GM19455 (cell line): ENCODE data around the gene CORO7.
A peak's percentile ranks its signal among the peaks of the same experiment; 100 is the strongest.
"Not testable (repeated sequence)": the region's sequence is repeated elsewhere in the genome, so short reads cannot be mapped to it uniquely, and the experiment has no call there.

Source experiments
- ATAC-seq: cut with Tn5 transposase; IDR thresholded peaks from one replicate; pipeline ENCODE4 v1.9.1; 2021; ENCODE audit not compliant: unreplicated experiment

The CORO7 gene

DNA sequence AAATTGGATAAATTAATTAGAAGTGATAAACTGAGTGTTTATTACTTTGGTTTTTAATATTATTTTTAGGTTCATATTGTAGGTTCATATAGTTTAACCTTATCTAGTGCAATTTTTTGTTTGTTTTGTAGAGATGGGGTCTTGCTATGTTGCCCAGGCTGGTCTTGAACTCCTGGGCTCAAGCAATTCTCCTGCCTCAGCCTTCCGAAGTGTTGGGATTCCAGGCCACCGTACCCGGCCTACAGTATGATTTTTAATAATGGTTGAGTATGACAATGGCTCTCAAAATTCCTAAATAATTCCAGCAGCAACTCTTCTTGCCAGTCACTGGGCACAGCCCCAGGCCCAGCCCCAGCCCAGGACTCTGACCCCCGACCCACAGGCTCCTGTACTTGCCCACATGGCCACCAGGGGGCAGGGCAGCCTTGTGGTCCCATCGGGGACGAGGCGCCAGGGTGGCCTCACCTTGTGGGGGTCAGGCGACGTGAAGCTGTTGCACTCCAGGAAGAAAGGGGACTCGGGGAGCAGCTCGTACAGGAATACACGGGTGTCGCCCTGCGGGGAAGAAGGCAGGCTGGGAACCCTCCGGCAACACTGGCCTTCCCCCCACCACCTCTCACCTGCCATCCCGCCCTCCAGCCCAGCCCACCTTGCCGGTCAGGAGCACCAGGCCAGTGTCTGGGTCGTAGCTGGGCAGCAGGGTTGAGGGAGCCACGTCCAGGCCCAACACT is 57.4 kb downstream of the CORO7 start:
- no peak for ATAC-seq

GRCh38 chr16:4358236-4358635 is 58.2 kb downstream of the CORO7 start:
- no peak for ATAC-seq

- ATAC-seq, result no peak
Measured at GRCh38 chr16:4356820-4357219, 59.6 kb downstream of the CORO7 start.

GRCh38 chr16:4354512-4355409 is 61.6 kb downstream of the CORO7 start:
- ATAC-seq, result no peak

DNA sequence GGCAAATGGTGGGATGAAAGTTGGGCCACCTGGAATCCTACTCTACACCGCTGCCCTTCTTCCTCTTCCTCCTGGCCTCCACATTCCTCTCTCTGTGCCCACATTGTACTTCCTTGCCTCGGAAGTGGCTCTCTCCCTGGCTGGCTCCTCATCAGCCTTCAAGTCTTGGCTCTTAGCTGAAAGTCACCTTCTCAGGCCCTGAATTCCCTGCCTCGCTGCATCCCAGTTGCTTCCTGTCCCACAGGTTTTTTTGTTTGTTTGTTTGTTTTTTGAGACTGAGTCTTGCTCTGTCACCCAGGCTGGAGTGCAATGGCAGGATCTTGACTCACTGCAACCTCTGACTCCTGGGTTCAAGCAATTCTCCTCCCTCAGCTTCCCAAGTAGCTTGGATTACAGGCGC is 62.7 kb downstream of the CORO7 start:
- no peak for ATAC-seq

- ATAC-seq, result no peak
Measured at GRCh38 chr16:4352843-4353242, 63.6 kb downstream of the CORO7 start.

DNA sequence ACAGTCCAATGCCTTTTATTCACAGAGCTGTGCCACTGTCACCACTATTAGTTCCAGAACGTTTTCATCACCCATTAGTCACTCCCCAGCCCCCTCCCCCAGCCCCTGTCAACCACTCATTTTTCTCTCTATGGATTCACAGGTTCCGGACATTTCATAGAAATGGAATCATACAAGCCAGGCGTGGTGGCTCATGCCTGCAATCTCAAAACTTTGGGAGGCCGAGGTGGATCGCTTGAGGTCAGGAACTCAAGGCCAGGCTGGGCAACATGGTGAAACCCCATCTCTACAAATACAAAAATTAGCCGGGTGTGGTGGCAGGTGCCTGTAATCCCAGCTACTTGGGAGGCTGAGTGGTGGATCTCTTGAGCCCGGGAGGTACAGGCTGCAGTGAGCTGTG is 64.5 kb downstream of the CORO7 start:
- no peak for ATAC-seq

GRCh38 chr16:4350787-4351659 is 65.4 kb downstream of the CORO7 start, which contains the start of gene PAM16:
Gene PAM16 (minus strand): TSS chr16:4351321. CDS start chr16:4351234, 87 bp downstream.
- peak; percentile 83 for ATAC-seq

DNA sequence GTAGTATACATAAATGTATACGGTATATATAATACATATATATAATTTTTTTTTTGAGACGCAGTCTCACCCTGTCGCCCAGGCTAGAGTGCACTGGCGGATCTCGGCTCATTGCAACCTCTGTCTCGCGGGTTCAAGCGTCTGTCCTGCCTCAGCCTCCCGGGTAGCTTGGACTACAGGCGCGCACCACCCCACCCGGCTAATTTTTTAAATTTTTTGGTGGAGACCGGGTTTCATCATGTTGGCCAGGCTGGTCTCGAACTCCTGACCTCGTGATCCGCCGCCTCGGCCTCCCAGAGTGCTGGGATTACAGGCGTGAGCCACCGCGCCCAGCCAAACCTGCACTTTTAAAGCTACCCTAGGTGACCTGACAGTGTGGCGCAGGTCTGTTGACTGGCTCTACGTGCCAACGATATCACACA is 66.0 kb downstream of the CORO7 start:
- peak; percentile 2 for ATAC-seq

DNA sequence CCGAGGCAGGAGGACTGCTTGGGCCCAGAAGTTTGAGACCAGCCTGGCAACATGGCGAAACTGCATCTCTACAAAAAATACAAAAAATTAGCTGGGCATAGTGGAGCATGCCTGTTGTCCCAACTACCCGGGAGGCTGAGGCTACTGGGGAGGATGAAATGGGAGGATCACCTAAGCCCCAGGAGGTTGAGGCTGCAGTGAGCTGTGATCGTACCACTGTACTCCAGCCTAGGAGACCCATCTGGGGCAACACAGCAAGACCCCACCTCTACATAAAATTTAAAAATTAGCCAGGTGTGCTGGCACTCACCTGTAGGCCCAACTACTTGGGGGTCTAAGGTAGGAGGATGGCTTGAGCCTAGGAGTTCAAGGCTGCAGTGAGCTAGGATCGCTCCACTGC is 67.1 kb downstream of the CORO7 start:
- ATAC-seq, result no peak

- no peak for ATAC-seq
Measured at GRCh38 chr16:4347765-4348509, 68.5 kb downstream of the CORO7 start.

GRCh38 chr16:4347010-4347409 is 69.4 kb downstream of the CORO7 start:
- ATAC-seq, result no peak

- no peak for ATAC-seq
Measured at GRCh38 chr16:4345836-4346781, 70.3 kb downstream of the CORO7 start.

DNA sequence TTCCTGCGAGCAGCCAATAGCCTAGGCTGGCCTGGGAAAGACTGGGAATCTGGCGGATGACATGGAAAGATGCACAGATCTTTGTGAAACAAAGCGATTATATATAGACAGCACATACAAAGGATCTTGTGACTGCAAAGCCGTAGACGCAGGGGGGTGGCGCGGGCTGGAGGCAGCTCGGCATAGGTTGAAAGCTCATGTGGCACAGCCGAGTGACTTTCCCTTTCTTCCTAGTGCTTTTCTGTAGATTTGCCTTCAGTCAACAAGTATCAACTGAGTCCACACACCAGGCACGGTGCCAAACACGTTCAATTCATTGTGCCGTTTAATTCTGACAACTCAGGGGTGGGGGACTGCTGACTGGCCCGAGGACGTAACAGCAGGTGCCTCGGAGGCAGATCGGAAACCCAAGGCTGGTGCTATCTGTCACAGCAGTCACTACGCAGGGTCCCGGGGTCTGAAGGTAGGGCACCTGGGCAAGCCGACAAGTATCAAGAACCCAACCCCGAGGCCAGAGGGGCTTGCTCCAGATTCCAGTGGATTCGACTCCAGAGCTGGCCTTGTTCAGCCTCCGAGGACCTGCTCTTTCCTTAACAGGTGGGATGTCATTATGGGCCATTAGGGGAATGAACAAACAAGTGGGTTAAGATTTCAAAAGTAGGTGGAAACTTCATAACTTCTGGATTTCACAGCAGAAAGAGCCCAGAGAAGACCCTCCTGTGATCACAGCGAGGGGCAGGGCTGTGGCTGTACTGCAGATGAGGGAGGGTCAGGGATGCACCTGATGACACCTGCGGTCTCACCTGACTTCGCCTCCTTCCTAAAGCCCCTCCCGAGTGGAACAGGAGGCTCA is 71.2 kb downstream of the CORO7 start:
- ATAC-seq, result no peak

DNA sequence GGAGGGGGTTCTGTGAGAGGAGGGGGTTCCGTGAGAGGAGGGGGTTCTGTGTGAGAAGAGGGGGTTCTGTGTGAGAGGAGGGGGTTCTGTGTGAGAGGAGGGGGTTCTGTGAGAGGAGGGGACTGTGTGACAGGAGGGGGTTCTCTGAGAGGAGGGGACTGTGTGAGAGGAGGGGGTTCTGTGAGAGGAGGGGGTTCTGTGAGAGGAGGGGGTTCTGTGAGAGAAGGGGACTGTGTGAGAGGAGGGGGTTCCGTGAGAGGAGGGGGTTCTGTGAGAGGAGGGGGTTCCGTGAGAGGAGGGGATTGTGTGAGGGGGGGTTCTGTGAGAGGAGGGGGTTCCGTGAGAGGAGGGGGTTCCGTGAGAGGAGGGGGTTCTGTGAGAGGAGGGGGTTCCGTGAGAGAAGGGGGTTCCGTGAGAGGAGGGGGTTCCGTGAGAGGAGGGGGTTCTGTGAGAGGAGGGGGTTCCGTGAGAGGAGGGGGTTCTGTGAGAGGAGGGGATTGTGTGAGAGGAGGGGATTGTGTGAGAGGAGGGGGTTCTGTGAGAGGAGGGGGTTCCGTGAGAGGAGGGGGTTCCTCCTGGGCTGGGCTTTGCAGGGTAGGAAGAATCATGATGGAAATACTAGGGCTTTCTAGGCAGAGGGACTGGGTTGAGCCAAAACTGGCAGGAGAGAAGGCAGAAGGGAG is 72.0 kb downstream of the CORO7 start:
- not testable (repeated sequence) for ATAC-seq

DNA sequence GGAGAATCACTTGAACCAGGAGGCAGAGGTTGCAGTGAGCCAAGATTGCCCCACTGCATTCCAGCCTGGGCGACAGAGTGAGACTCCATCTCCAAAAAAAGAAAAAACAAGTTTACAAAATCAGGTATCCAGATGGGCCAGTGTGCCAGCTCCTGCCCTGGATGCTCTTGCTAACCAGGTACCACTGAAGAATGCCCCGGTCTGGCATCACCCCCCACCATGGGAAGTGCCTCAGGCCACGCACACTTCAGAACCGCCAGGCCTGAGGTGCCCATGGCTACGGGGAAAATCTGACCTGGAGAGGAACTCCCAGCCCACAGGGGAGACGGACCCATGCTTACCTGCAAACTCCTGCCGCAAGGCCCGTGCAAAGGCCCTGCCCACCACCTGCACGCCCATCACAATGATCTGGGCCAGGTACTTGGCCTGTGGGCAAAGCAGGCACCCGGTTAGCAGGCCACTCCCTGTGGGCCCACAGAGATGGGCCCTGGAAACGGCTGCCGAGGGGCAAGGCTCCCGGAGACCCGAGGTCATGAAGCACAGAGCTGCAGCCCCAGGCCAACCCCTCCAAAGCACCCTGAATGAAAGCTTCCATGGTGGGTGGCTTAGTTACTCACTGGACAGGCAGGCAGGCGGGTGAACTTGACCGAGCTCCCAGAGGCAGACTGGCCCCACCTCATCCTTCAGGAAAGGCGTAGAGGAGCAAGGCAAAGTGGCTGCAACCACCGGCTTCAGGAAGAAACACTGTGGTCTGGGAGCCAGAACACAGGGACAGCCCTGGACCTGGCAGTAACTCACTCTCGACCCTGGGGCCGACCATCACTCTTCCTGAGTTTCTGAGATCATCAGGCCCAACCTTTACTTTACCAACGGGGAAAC is 73.3 kb downstream of the CORO7 start:
- no peak for ATAC-seq

GRCh38 chr16:4341250-4341649 is 75.1 kb downstream of the CORO7 start:
- no peak for ATAC-seq
